Astrocyte (in vitro differentiated cells and primary cell): Measurements from ENCODE around the gene TCN1.

Experiments used
- CTCF ChIP-seq: IDR thresholded peaks from 2 replicates; pipeline ENCODE4 v1.5.1; 2011; ENCODE audit warnings: low read depth, mild to moderate bottlenecking, inconsistent platforms, low read length, moderate library complexity; ENCODE audit not compliant: insufficient read depth
- EZH2 ChIP-seq: IDR thresholded peaks from 2 replicates; pipeline ENCODE4 v1.6.1; 2012; ENCODE audit warnings: mild to moderate bottlenecking, low read length, inconsistent platforms; ENCODE audit not compliant: insufficient read depth

GRCh38 chr11:59898046-59898445 lies 31.8 kb upstream of the TCN1 start:
- TF ChIP-seq EZH2: no peak
- no peak for TF ChIP-seq CTCF
